ENCODE results near the gene IFNE.

The IFNE gene

GRCh38 chr9:21519855-21520434, 37.8 kb upstream of the IFNE start:
- Histone ChIP-seq H3K27ac (ENCODE audit: insufficient read depth, low read depth, low read length, poor library complexity, severe bottlenecking) (no peak overlapping the region), H3K36me3 (ENCODE audit: control insufficient read depth, insufficient read depth, low read length) (no peaks in the 10 kb centered on the region), H3K4me1 (ENCODE audit: control insufficient read depth, insufficient read depth, low read length) (no peaks in the 10 kb centered on the region), H3K4me3 (ENCODE audit: insufficient read depth, low read depth, low read length) (no peak overlapping the region), H3K9me3 (ENCODE audit: control insufficient read depth, low read length) (no peaks in the 10 kb centered on the region), H3K27me3 (ENCODE audit: control insufficient read depth, insufficient read depth, low read length, poor library complexity, severe bottlenecking) (no peaks in the 10 kb centered on the region)
- WGBS, 2 experiments: 94 to 95% methylated on average over 1 of the region's 2 CpGs

- no peak overlapping the region for H3K4me3 ChIP-seq (ENCODE audit: insufficient read depth, low read depth, low read length)
- no peaks in the 10 kb centered on the region for H3K9me3 ChIP-seq (ENCODE audit: control insufficient read depth, low read length)
- 91 to 95% methylated on average over 3 of the region's 3 CpGs for WGBS, 2 experiments
- H3K27ac ChIP-seq (ENCODE audit: insufficient read depth, low read depth, low read length, poor library complexity, severe bottlenecking): no peak overlapping the region
- no peaks in the 10 kb centered on the region for H3K36me3 ChIP-seq (ENCODE audit: control insufficient read depth, insufficient read depth, low read length)
- H3K27me3 ChIP-seq (ENCODE audit: control insufficient read depth, insufficient read depth, low read length, poor library complexity, severe bottlenecking): no peaks in the 10 kb centered on the region
- H3K4me1 ChIP-seq (ENCODE audit: control insufficient read depth, insufficient read depth, low read length): no peaks in the 10 kb centered on the region
Observed at GRCh38 chr9:21516796-21517195, 34.7 kb upstream of the IFNE start.

GRCh38 chr9:21513431-21513830, 31.3 kb upstream of the IFNE start:
- no peaks in the 10 kb centered on the region for H3K4me1 ChIP-seq (ENCODE audit: control insufficient read depth, insufficient read depth, low read length)
- no peaks in the 10 kb centered on the region for H3K36me3 ChIP-seq (ENCODE audit: control insufficient read depth, insufficient read depth, low read length)
- no peak overlapping the region for H3K27ac ChIP-seq (ENCODE audit: insufficient read depth, low read depth, low read length, poor library complexity, severe bottlenecking)
- H3K9me3 ChIP-seq (ENCODE audit: control insufficient read depth, low read length): no peaks in the 10 kb centered on the region
- H3K27me3 ChIP-seq (ENCODE audit: control insufficient read depth, insufficient read depth, low read length, poor library complexity, severe bottlenecking): no peaks in the 10 kb centered on the region
- H3K4me3 ChIP-seq (ENCODE audit: insufficient read depth, low read depth, low read length): no peak overlapping the region
- WGBS, 2 experiments: 100% methylated on average over 1 of the region's 1 CpG; no CpG with 5 or more reads in 1 of the 2 experiments

- no peak overlapping the region for H3K27ac ChIP-seq (ENCODE audit: insufficient read depth, low read depth, low read length, poor library complexity, severe bottlenecking)
- no peaks in the 10 kb centered on the region for H3K9me3 ChIP-seq (ENCODE audit: control insufficient read depth, low read length)
- no peaks in the 10 kb centered on the region for H3K36me3 ChIP-seq (ENCODE audit: control insufficient read depth, insufficient read depth, low read length)
- H3K4me3 ChIP-seq (ENCODE audit: insufficient read depth, low read depth, low read length): no peak overlapping the region
- no peaks in the 10 kb centered on the region for H3K27me3 ChIP-seq (ENCODE audit: control insufficient read depth, insufficient read depth, low read length, poor library complexity, severe bottlenecking)
- no peaks in the 10 kb centered on the region for H3K4me1 ChIP-seq (ENCODE audit: control insufficient read depth, insufficient read depth, low read length)
- 91 to 100% methylated on average over 1 of the region's 1 CpG for WGBS, 2 experiments
Observed at GRCh38 chr9:21510806-21511205, 28.7 kb upstream of the IFNE start.

GRCh38 chr9:21507483-21507790, 25.3 kb upstream of the IFNE start:
- H3K36me3 ChIP-seq (ENCODE audit: control insufficient read depth, insufficient read depth, low read length): no peaks in the 10 kb centered on the region
- no peaks in the 10 kb centered on the region for H3K4me1 ChIP-seq (ENCODE audit: control insufficient read depth, insufficient read depth, low read length)
- no peaks in the 10 kb centered on the region for H3K27me3 ChIP-seq (ENCODE audit: control insufficient read depth, insufficient read depth, low read length, poor library complexity, severe bottlenecking)
- no peaks in the 10 kb centered on the region for H3K9me3 ChIP-seq (ENCODE audit: control insufficient read depth, low read length)
- WGBS, 2 experiments: 93 to 98% methylated on average over 3 of the region's 3 CpGs
- no peak overlapping the region for H3K4me3 ChIP-seq (ENCODE audit: insufficient read depth, low read depth, low read length)
- H3K27ac ChIP-seq (ENCODE audit: insufficient read depth, low read depth, low read length, poor library complexity, severe bottlenecking): no peak overlapping the region

- Histone ChIP-seq H3K36me3 (ENCODE audit: control insufficient read depth, insufficient read depth, low read length) (no peaks in the 10 kb centered on the region), H3K27ac (ENCODE audit: insufficient read depth, low read depth, low read length, poor library complexity, severe bottlenecking) (no peak overlapping the region), H3K4me3 (ENCODE audit: insufficient read depth, low read depth, low read length) (no peak overlapping the region)
Observed at GRCh38 chr9:21506626-21507482, 24.7 kb upstream of the IFNE start.

GRCh38 chr9:21505425-21506179, 23.5 kb upstream of the IFNE start:
- 91 to 96% methylated on average over 8 to 10 of the region's 10 CpGs for WGBS, 2 experiments

More at GRCh38 chr9:21506626-21507482, 24.7 kb upstream of the IFNE start:
- Histone ChIP-seq H3K27me3 (ENCODE audit: control insufficient read depth, insufficient read depth, low read length, poor library complexity, severe bottlenecking) (no peaks in the 10 kb centered on the region), H3K4me1 (ENCODE audit: control insufficient read depth, insufficient read depth, low read length) (no peaks in the 10 kb centered on the region), H3K9me3 (ENCODE audit: control insufficient read depth, low read length) (no peaks in the 10 kb centered on the region)
- WGBS, 2 experiments: 80 to 85% methylated on average over 4 of the region's 4 CpGs

GRCh38 chr9:21504894-21505293, 22.8 kb upstream of the IFNE start:
- Histone ChIP-seq H3K27ac (ENCODE audit: insufficient read depth, low read depth, low read length, poor library complexity, severe bottlenecking) (no peak overlapping the region), H3K9me3 (ENCODE audit: control insufficient read depth, low read length) (no peaks in the 10 kb centered on the region), H3K36me3 (ENCODE audit: control insufficient read depth, insufficient read depth, low read length) (no peaks in the 10 kb centered on the region), H3K4me1 (ENCODE audit: control insufficient read depth, insufficient read depth, low read length) (no peaks in the 10 kb centered on the region), H3K4me3 (ENCODE audit: insufficient read depth, low read depth, low read length) (no peak overlapping the region), H3K27me3 (ENCODE audit: control insufficient read depth, insufficient read depth, low read length, poor library complexity, severe bottlenecking) (no peaks in the 10 kb centered on the region)

More at GRCh38 chr9:21505425-21506179, 23.5 kb upstream of the IFNE start:
- no peaks in the 10 kb centered on the region for H3K27me3 ChIP-seq (ENCODE audit: control insufficient read depth, insufficient read depth, low read length, poor library complexity, severe bottlenecking)
- H3K9me3 ChIP-seq (ENCODE audit: control insufficient read depth, low read length): no peaks in the 10 kb centered on the region
- H3K27ac ChIP-seq (ENCODE audit: insufficient read depth, low read depth, low read length, poor library complexity, severe bottlenecking): no peak overlapping the region
- no peaks in the 10 kb centered on the region for H3K4me1 ChIP-seq (ENCODE audit: control insufficient read depth, insufficient read depth, low read length)
- H3K4me3 ChIP-seq (ENCODE audit: insufficient read depth, low read depth, low read length): no peak overlapping the region
- H3K36me3 ChIP-seq (ENCODE audit: control insufficient read depth, insufficient read depth, low read length): no peaks in the 10 kb centered on the region

- Histone ChIP-seq H3K4me1 (ENCODE audit: control insufficient read depth, insufficient read depth, low read length) (no peaks in the 10 kb centered on the region), H3K9me3 (ENCODE audit: control insufficient read depth, low read length) (no peaks in the 10 kb centered on the region), H3K27ac (ENCODE audit: insufficient read depth, low read depth, low read length, poor library complexity, severe bottlenecking) (no peak overlapping the region), H3K27me3 (ENCODE audit: control insufficient read depth, insufficient read depth, low read length, poor library complexity, severe bottlenecking) (no peaks in the 10 kb centered on the region), H3K36me3 (ENCODE audit: control insufficient read depth, insufficient read depth, low read length) (no peaks in the 10 kb centered on the region), H3K4me3 (ENCODE audit: insufficient read depth, low read depth, low read length) (no peak overlapping the region)
- WGBS, 2 experiments: 91 to 100% methylated on average over 1 to 2 of the region's 2 CpGs
Observed at GRCh38 chr9:21504113-21504512, 22.0 kb upstream of the IFNE start.

GRCh38 chr9:21502586-21502985, 20.5 kb upstream of the IFNE start:
- H3K4me3 ChIP-seq (ENCODE audit: insufficient read depth, low read depth, low read length): no peak overlapping the region
- no peaks in the 10 kb centered on the region for H3K36me3 ChIP-seq (ENCODE audit: control insufficient read depth, insufficient read depth, low read length)
- WGBS, 2 experiments: 92 to 100% methylated on average over 1 of the region's 1 CpG
- H3K27me3 ChIP-seq (ENCODE audit: control insufficient read depth, insufficient read depth, low read length, poor library complexity, severe bottlenecking): no peaks in the 10 kb centered on the region
- no peak overlapping the region for H3K27ac ChIP-seq (ENCODE audit: insufficient read depth, low read depth, low read length, poor library complexity, severe bottlenecking)
- no peaks in the 10 kb centered on the region for H3K9me3 ChIP-seq (ENCODE audit: control insufficient read depth, low read length)
- no peaks in the 10 kb centered on the region for H3K4me1 ChIP-seq (ENCODE audit: control insufficient read depth, insufficient read depth, low read length)
